Lower lobe of right lung (tissue), 2 donors: Measurements from ENCODE around the gene FAM131B. TPM values are rescaled to one million over a fixed set of nuclear protein-coding genes. Genes with fewer than 3 reads are reported as not detected.

Experiments used
- ATAC-seq, 2 donors: fragments of 200-7000 bp; cut with Tn5 transposase; one replicate each; pipeline ENCODE4 v1.9.1; 2020 to 2022; ENCODE audit warnings: mild to moderate bottlenecking in 2 of 2, moderate library complexity in 2 of 2
- DNase-seq: peaks from one replicate; pipeline ENCODE4 v3.0.0-alpha.2; 2020
- H3K27ac ChIP-seq: fragments of 200-600 bp; one replicate; pipeline ENCODE4 v1.8.0; 2022
- H3K27me3 ChIP-seq: fragments of 200-600 bp; one replicate; pipeline ENCODE4 v1.8.0; 2022; ENCODE audit warnings: low read depth
- H3K36me3 ChIP-seq: fragments of 200-600 bp; one replicate; pipeline ENCODE4 v1.8.0; 2022; ENCODE audit warnings: mild to moderate bottlenecking
- H3K4me1 ChIP-seq: fragments of 200-600 bp; one replicate; pipeline ENCODE4 v1.8.0; 2022
- H3K4me3 ChIP-seq: fragments of 200-600 bp; one replicate; pipeline ENCODE4 v1.8.0; 2022; ENCODE audit warnings: mild to moderate bottlenecking
- H3K9me3 ChIP-seq: fragments of 200-600 bp; one replicate; pipeline ENCODE4 v1.8.0; 2022
- CTCF ChIP-seq: fragments of 200-600 bp; IDR thresholded peaks from one replicate; pipeline ENCODE4 v1.8.0; 2022; ENCODE audit warnings: antibody characterized with exemption, mild to moderate bottlenecking
- intact Hi-C: fragments of 100-400 bp; cut with DNase I; formaldehyde crosslinking; loops from one replicate; pipeline ENCODE4 v1.11.0; 2022
- total RNA-seq: library from RNA; stranded (reverse); fragmentation: NEBNext Ultra II Directional; extraction: Animal tissue kit (Norgen Biotek cat#: 25700); gene quantifications from one replicate; pipeline ENCODE4 v1.2.1, GENCODE V29; 2021
- donor health status: DM: no; HTN: yes; CAD: no; lungs with severe emphysema.

Gene FAM131B
- total RNA-seq, 1 donor from 2014 or later, result 0.53 TPM

- no peak for TF ChIP-seq CTCF
- Histone ChIP-seq H3K9me3 (no peaks in the 10 kb centered on the region), H3K4me1 (peaks cover 2% of the 10 kb centered on the region), H3K27ac (no peak overlapping the region), H3K4me3 (no peak overlapping the region), H3K36me3 (no peaks in the 10 kb centered on the region), H3K27me3 (peaks cover 10% of the 10 kb centered on the region)
- no peak for DNase-seq
- no peak for ATAC-seq
- intact Hi-C loops, result no loop called here
These were observed 6.0 kb downstream of the FAM131B start for GRCh38 chr7:143356414-143357050.

GRCh38 chr7:143355450-143356385 is 6.8 kb downstream of the FAM131B start:
- Histone ChIP-seq H3K27ac (no peak overlapping the region), H3K36me3 (no peaks in the 10 kb centered on the region), H3K4me1 (no peaks in the 10 kb centered on the region), H3K9me3 (no peaks in the 10 kb centered on the region), H3K4me3 (no peak overlapping the region), H3K27me3 (peaks cover 3% of the 10 kb centered on the region)
- TF ChIP-seq CTCF, result no peak
- intact Hi-C loops, result no loop called here
- no peak for DNase-seq
- no peak for ATAC-seq

DNA sequence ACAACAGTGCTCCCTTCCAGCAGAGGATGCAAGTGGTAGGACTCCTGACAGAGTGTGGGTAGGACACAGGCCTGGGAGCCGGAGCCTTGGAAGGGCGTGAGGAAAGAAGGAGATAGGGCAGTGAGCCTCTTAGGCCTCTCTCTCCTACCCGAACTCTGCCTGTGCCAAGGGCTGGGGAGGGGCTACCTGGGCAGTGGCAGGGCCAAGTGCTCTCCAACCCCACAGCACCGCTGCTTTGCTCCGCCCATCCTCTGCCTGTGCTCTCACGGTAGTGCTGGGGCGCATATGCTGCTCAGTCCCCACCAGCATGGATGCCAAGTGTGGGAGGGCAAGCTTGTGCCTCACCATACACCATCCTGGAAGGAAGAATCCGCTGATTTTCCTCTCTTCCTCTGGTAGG is 7.5 kb downstream of the FAM131B start:
- Histone ChIP-seq H3K27ac (no peak overlapping the region), H3K27me3 (no peaks in the 10 kb centered on the region), H3K4me3 (no peak overlapping the region), H3K36me3 (no peaks in the 10 kb centered on the region), H3K4me1 (no peaks in the 10 kb centered on the region), H3K9me3 (no peaks in the 10 kb centered on the region)
- DNase-seq (no peak), ATAC-seq (peak; percentile 70 to 80)
- intact Hi-C loops, result no loop called here
- no peak for TF ChIP-seq CTCF

DNA sequence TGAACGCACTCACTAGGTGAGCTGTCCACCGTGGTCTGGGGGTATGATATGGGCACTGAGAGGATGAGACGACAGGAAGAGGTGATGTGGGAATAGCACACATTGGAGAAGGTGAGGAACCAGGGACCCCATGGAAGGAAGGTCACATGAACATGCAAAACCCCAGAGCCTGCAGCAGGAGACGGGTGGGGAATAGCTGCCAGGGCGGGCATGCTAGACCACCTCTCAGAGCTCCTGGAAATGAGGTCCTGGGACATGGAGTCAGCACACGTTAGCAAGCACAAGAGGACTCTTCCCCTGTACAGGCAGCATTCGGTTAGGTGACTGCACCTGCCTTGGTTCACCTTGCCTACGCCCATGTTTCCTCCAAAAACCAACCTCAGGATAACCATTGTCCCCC is 8.1 kb downstream of the FAM131B start:
- H3K36me3 ChIP-seq, result no peaks in the 10 kb centered on the region
- H3K4me1 ChIP-seq, result no peaks in the 10 kb centered on the region
- no peak for TF ChIP-seq CTCF

GRCh38 chr7:143352531-143353002 is 9.9 kb downstream of the FAM131B start:
- ATAC-seq (no peak), DNase-seq (no peak)
- Histone ChIP-seq H3K36me3 (no peaks in the 10 kb centered on the region), H3K4me3 (no peak overlapping the region), H3K27me3 (no peaks in the 10 kb centered on the region), H3K4me1 (no peaks in the 10 kb centered on the region), H3K9me3 (no peaks in the 10 kb centered on the region), H3K27ac (no peak overlapping the region)
- TF ChIP-seq CTCF, result no peak
- intact Hi-C loops, result no loop called here

More for the DNA sequence above, 8.1 kb downstream of the FAM131B start:
- H3K27me3 ChIP-seq, result no peaks in the 10 kb centered on the region
- ATAC-seq (no peak), DNase-seq (no peak)
- H3K9me3 ChIP-seq, result no peaks in the 10 kb centered on the region
- no peak overlapping the region for H3K4me3 ChIP-seq
- intact Hi-C loops, result no loop called here
- no peak overlapping the region for H3K27ac ChIP-seq
